IMR-90 (cell line): Measurements from ENCODE around the gene CCN5. TPM values are rescaled to one million over a fixed set of nuclear protein-coding genes. Genes with fewer than 3 reads are reported as not detected.

Source experiments
- ATAC-seq: fragments of 200-7000 bp; cut with Tn5 transposase; 2 replicates; pipeline ENCODE4 v1.9.1; 2020; ENCODE audit warnings: low read depth, mild to moderate bottlenecking, moderate library complexity
- BruUV-seq: library from RNA; stranded (reverse); fragments of 400-500 nt; replicated peaks from 2 replicates; lab custom pipeline; 2021; lab: Mats Ljungman, UMichigan
- CTCF ChIA-PET: fragments of 300-600 bp; formaldehyde crosslinking; extraction: SDS; loops from one replicate; lab custom pipeline; 2021; ENCODE audit warnings: antibody characterized with exemption; lab: Yijun Ruan, JAX
- POLR2A ChIA-PET: fragments of 300-600 bp; sonication (Branson Sonifier 250); formaldehyde crosslinking; loops from one replicate; lab custom pipeline; 2022; ENCODE audit warnings: antibody characterized with exemption; ENCODE audit not compliant: unreplicated experiment; lab: Charles Lee
- DNase-seq: peaks from one replicate; pipeline ENCODE4 v3.0.0; 2013
- H2AFZ ChIP-seq: replicated peaks from 2 replicates; pipeline ENCODE3; 2013; ENCODE audit warnings: low read length, mild to moderate bottlenecking; ENCODE audit not compliant: poor library complexity
- H2AK5ac ChIP-seq: 2 replicates; pipeline ENCODE4 v1.6.1; 2013; ENCODE audit warnings: low read depth, low read length, inconsistent platforms
- H2AK9ac ChIP-seq: replicated peaks from 2 replicates; pipeline ENCODE3; 2013; ENCODE audit warnings: mild to moderate bottlenecking, low read depth, low read length, moderate library complexity; ENCODE audit not compliant: poor library complexity
- H2BK120ac ChIP-seq: 2 replicates; pipeline ENCODE4 v1.6.1; 2013; ENCODE audit warnings: low read depth, low read length, inconsistent platforms
- H2BK15ac ChIP-seq: 3 replicates; pipeline ENCODE4 v1.6.1; 2013; ENCODE audit warnings: low read depth, low read length, inconsistent platforms
- H2BK20ac ChIP-seq: 2 replicates; pipeline ENCODE4 v1.6.1; 2013; ENCODE audit warnings: low read depth, mild to moderate bottlenecking, inconsistent platforms, low read length, moderate library complexity
- H2BK5ac ChIP-seq: 2 replicates; pipeline ENCODE4 v1.6.1; 2013; ENCODE audit warnings: mild to moderate bottlenecking, low read depth, low read length, inconsistent platforms; ENCODE audit not compliant: poor library complexity, severe bottlenecking
- H3K14ac ChIP-seq: replicated peaks from 2 replicates; pipeline ENCODE4 v1.6.1; 2013; ENCODE audit warnings: low read depth, low read length, inconsistent platforms
- H3K18ac ChIP-seq: 2 replicates; pipeline ENCODE4 v1.6.1; 2013; ENCODE audit warnings: low read depth, low read length, control low read depth
- H3K23ac ChIP-seq: 2 replicates; pipeline ENCODE4 v1.6.1; 2013; ENCODE audit warnings: low read depth, low read length, inconsistent platforms
- H3K27ac ChIP-seq: 2 replicates; pipeline ENCODE4 v1.5.1; 2013; ENCODE audit warnings: mild to moderate bottlenecking, control low read depth, low read length; ENCODE audit not compliant: insufficient read depth
- H3K27me3 ChIP-seq: 2 replicates; pipeline ENCODE4 v1.6.1; 2013; ENCODE audit warnings: low read length; ENCODE audit not compliant: control insufficient read depth, insufficient read depth
- H3K36me3 ChIP-seq: 2 replicates; pipeline ENCODE4 v1.6.1; 2013; ENCODE audit warnings: low read length, mixed read lengths; ENCODE audit not compliant: control insufficient read depth, insufficient read depth
- H3K4ac ChIP-seq: 2 replicates; pipeline ENCODE4 v1.6.1; 2013; ENCODE audit warnings: low read depth, low read length, inconsistent platforms
- H3K4me1 ChIP-seq: 2 replicates; pipeline ENCODE4 v1.6.1; 2013; ENCODE audit warnings: low read length, mixed read lengths; ENCODE audit not compliant: control insufficient read depth, insufficient read depth
- H3K4me2 ChIP-seq: 2 replicates; pipeline ENCODE4 v1.6.1; 2013; ENCODE audit warnings: low read depth, mild to moderate bottlenecking, control low read depth, low read length, moderate library complexity
- H3K4me3 ChIP-seq: 2 replicates; pipeline ENCODE4 v1.5.1; 2013; ENCODE audit warnings: low read depth, mild to moderate bottlenecking, control low read depth, low read length, moderate library complexity; ENCODE audit not compliant: insufficient read depth
- H3K56ac ChIP-seq: 2 replicates; pipeline ENCODE4 v1.6.1; 2013; ENCODE audit warnings: low read length, inconsistent platforms; ENCODE audit not compliant: insufficient read depth; ENCODE audit errors: extremely low read depth
- H3K79me1 ChIP-seq, 2 experiments: 2 replicates each; pipeline ENCODE4 v1.6.1; 2013; ENCODE audit warnings: low read length in 2 of 2, inconsistent platforms in 1 of 2, low read depth in 1 of 2
- H3K9ac ChIP-seq: 2 replicates; pipeline ENCODE4 v1.6.1; 2013; ENCODE audit warnings: low read depth, low read length, control low read depth
- H3K9me1 ChIP-seq: 2 replicates; pipeline ENCODE4 v1.6.1; 2013; ENCODE audit warnings: low read length, inconsistent platforms; ENCODE audit not compliant: insufficient read depth
- H3K9me3 ChIP-seq: 2 replicates; pipeline ENCODE4 v1.6.1; 2013; ENCODE audit warnings: low read length; ENCODE audit not compliant: control insufficient read depth, insufficient read depth
- H4K20me1 ChIP-seq: 2 replicates; pipeline ENCODE4 v1.6.1; 2013; ENCODE audit warnings: low read length, inconsistent platforms; ENCODE audit not compliant: insufficient read depth
- H4K5ac ChIP-seq: 2 replicates; pipeline ENCODE4 v1.6.1; 2013; ENCODE audit warnings: mild to moderate bottlenecking, low read depth, low read length, control low read depth
- H4K8ac ChIP-seq, 2 experiments: 2 replicates each; pipeline ENCODE4 v1.6.1; 2013; ENCODE audit warnings: low read depth in 2 of 2, low read length in 2 of 2, control low read depth in 1 of 2, inconsistent platforms in 1 of 2
- H4K91ac ChIP-seq: 2 replicates; pipeline ENCODE4 v1.6.1; 2013; ENCODE audit warnings: low read depth, low read length, inconsistent platforms; ENCODE audit not compliant: insufficient read depth
- BHLHE40 ChIP-seq: fragments of 150-350 bp; IDR thresholded peaks from 2 replicates; pipeline ENCODE4 v1.6.1; 2016; ENCODE audit warnings: mild to moderate bottlenecking, low read depth, low read length
- WGBS, 2 experiments: methylation state at CpG; one replicate each; pipeline versions ENCODE4 v1.1.5 to v1.1.7; 2013; ENCODE audit warnings: missing lambda C conversion rate in 2 of 2; ENCODE audit not compliant: insufficient read length in 1 of 2; ENCODE audit errors: extremely low coverage in 2 of 2; 5-methylcytosine and 5-hydroxymethylcytosine counted together
- dilution Hi-C: fragments of 300-500 bp; cut with HindIII; formaldehyde crosslinking; loops from one replicate; pipeline ENCODE4 v1.14.3; 2018; ENCODE audit warnings: low sequenced_read_pairs; ENCODE audit not compliant: unreplicated experiment
- in situ Hi-C: fragments of 300-500 bp; cut with MboI; formaldehyde crosslinking; loops from 3 replicates; pipeline ENCODE4 v1.14.3; 2019; ENCODE audit warnings: low sequenced_read_pairs, inconsistent platforms, mixed read lengths
- intact Hi-C: fragments of 100-400 bp; cut with micrococcal nuclease; formaldehyde crosslinking; loops from 2 replicates; pipeline ENCODE4 v1.10.0; 2022
- polyA plus RNA-seq, 3 experiments: library from polyadenylated mRNA; depleted of rRNA; stranded (reverse); fragments of >200 nt; gene quantifications; 2 replicates each; pipeline ENCODE4 v1.2.3, GENCODE V29; 2012; ENCODE audit warnings: low replicate concordance in 1 of 3
- total RNA-seq: library from RNA; depleted of rRNA; stranded (reverse); fragments of >200 nt; gene quantifications from 2 replicates; pipeline ENCODE4 v1.2.3, GENCODE V29; 2012

CCN5 gene
- total and polyA plus RNA-seq, 2 of the 4 experiments (the other 2 are of a cell fraction): not detected

DNA sequence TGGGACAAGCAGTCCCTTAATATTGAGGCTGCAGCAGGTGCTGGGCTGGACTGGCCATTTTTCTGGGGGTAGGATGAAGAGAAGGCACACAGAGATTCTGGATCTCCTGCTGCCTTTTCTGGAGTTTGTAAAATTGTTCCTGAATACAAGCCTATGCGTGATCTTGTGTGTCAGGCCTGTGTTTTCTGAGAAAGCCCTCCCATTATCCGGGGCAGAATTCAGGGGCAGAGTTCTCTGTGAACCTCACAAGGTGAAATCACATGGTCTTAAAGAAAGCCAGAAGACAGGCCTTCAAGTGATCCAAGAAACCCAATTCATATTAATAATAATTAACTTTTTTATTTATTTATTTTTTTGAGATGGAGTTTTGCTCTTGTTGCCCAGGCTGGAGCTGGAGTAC lies 12.5 kb downstream of the CCN5 start:
- Histone ChIP-seq H2AK5ac (peak overlapping the region; percentile 57; the same call in 1 of the 2 replicates), H3K36me3 (no peaks in the 10 kb centered on the region), H2BK120ac (no peak overlapping the region), H3K4me1 (peaks cover 14% of the 10 kb centered on the region), H3K27ac (no peak overlapping the region), H3K9ac (no peak overlapping the region), H4K20me1 (no peaks in the 10 kb centered on the region), H3K56ac (no peak overlapping the region), H3K4ac (no peak overlapping the region), H2BK20ac (no peak overlapping the region; the same call in 1 of the 2 replicates), H3K27me3 (no peaks in the 10 kb centered on the region; the same call in 1 of the 2 replicates), H3K79me1 (no peaks in the 10 kb centered on the region), H2AFZ (no peak overlapping the region), H3K9me3 (no peaks in the 10 kb centered on the region), H3K9me1 (no peaks in the 10 kb centered on the region), H4K5ac (no peak overlapping the region), H4K91ac (peak overlapping the region; percentile 15; the same call in 1 of the 2 replicates), H4K8ac (no peak overlapping the region), H3K23ac (no peak overlapping the region), H3K4me3 (no peak overlapping the region), H3K18ac (no peak overlapping the region), H2BK5ac (no peak overlapping the region), H2BK15ac (no peak overlapping the region), H3K4me2 (no peak overlapping the region), H3K14ac (no peak overlapping the region), H2AK9ac (peak overlapping the region; percentile 57)
- no TSS peak for BruUV-seq
- intact Hi-C loops: no loop called here
- ATAC-seq: no peak
- dilution Hi-C loops: no loop called here
- TF ChIP-seq BHLHE40: no peak
- no peak for DNase-seq
- ChIA-PET POLR2A (no interaction called here), CTCF (interaction anchor here (0.6 kb wide), 1 partner anchor 12 kb away, joined by 3 read pairs; no protein-coding TSS in a partner anchor)
- in situ Hi-C loops: no loop called here
- WGBS, 2 experiments: no CpG with 5 or more reads among the region's 2 CpGs
